Dendritic cell treated with granulocyte-macrophage colony-stimulating factor and Interleukin-4, amounts not matched to agents 40 ng/mL and 50 ng/mL, for 4 days (primary cell): ENCODE data around the gene PRKCH.
"Not testable (repeated sequence)": the region's sequence is repeated elsewhere in the genome, so short reads cannot be mapped to it uniquely, and the experiment has no call there.

ENCODE experiments used
- H3K27ac Mint-ChIP-seq: one replicate; pipeline ENCODE4 v1.8.0; 2022; ENCODE audit warnings: mild to moderate bottlenecking, mixed read lengths
- H3K27me3 Mint-ChIP-seq: one replicate; pipeline ENCODE4 v1.8.0; 2022; ENCODE audit warnings: mild to moderate bottlenecking, mixed read lengths
- H3K36me3 Mint-ChIP-seq: one replicate; pipeline ENCODE4 v1.8.0; 2022; ENCODE audit warnings: low read depth, mixed read lengths
- H3K4me1 Mint-ChIP-seq: one replicate; pipeline ENCODE4 v1.8.0; 2022; ENCODE audit warnings: low read depth, mixed read lengths
- H3K4me3 Mint-ChIP-seq: one replicate; pipeline ENCODE4 v1.8.0; 2022; ENCODE audit warnings: mild to moderate bottlenecking, moderate library complexity, mixed read lengths
- H3K9me3 Mint-ChIP-seq: one replicate; pipeline ENCODE4 v1.8.0; 2022; ENCODE audit warnings: mixed read lengths
- intact Hi-C: fragments of 100-400 bp; cut with micrococcal nuclease; formaldehyde crosslinking; loops from one replicate; pipeline ENCODE4 v1.15.0; 2022

The PRKCH gene

GRCh38 chr14:61290701-61291100, 30.7 kb upstream of the PRKCH start:
- no peaks in the 10 kb centered on the region for H3K4me1 Mint-ChIP-seq
- peaks cover 2% of the 10 kb centered on the region for H3K27me3 Mint-ChIP-seq
- H3K27ac Mint-ChIP-seq, result no peak overlapping the region
- no peaks in the 10 kb centered on the region for H3K36me3 Mint-ChIP-seq
- intact Hi-C loops, result loop anchor here (10.0 kb wide), 1 partner anchor 834 kb away; no protein-coding TSS in a partner anchor
- no peak overlapping the region for H3K4me3 Mint-ChIP-seq
- H3K9me3 Mint-ChIP-seq, result no peaks in the 10 kb centered on the region

- Mint-ChIP-seq H3K9me3 (no peaks in the 10 kb centered on the region), H3K4me1 (no peaks in the 10 kb centered on the region), H3K27me3 (no peaks in the 10 kb centered on the region), H3K36me3 (no peaks in the 10 kb centered on the region), H3K4me3 (no peak overlapping the region), H3K27ac (no peak overlapping the region)
- intact Hi-C loops, result loop anchor here (10.0 kb wide), 1 partner anchor 829 kb away; no protein-coding TSS in a partner anchor
Measured at GRCh38 chr14:61296151-61296550, 25.2 kb upstream of the PRKCH start.

- H3K27me3 Mint-ChIP-seq, result no peaks in the 10 kb centered on the region
- intact Hi-C loops, result loop anchor here (1.0 to 10.0 kb wide), 3 partner anchors 159 to 828 kb away; no protein-coding TSS in a partner anchor
- H3K4me3 Mint-ChIP-seq, result no peak overlapping the region
- no peaks in the 10 kb centered on the region for H3K9me3 Mint-ChIP-seq
- H3K4me1 Mint-ChIP-seq, result no peaks in the 10 kb centered on the region
- H3K36me3 Mint-ChIP-seq, result no peaks in the 10 kb centered on the region
- no peak overlapping the region for H3K27ac Mint-ChIP-seq
Measured at GRCh38 chr14:61296719-61297502, 24.5 kb upstream of the PRKCH start.

- no peak overlapping the region for H3K27ac Mint-ChIP-seq
Measured at GRCh38 chr14:61297581-61297980, 23.8 kb upstream of the PRKCH start.

GRCh38 chr14:61298824-61299223, 22.6 kb upstream of the PRKCH start:
- Mint-ChIP-seq H3K4me3 (no peak overlapping the region), H3K4me1 (no peaks in the 10 kb centered on the region), H3K27ac (no peak overlapping the region), H3K27me3 (no peaks in the 10 kb centered on the region), H3K9me3 (no peaks in the 10 kb centered on the region), H3K36me3 (no peaks in the 10 kb centered on the region)
- intact Hi-C loops, result loop anchor here (10.0 kb wide), 1 partner anchor 826 kb away; no protein-coding TSS in a partner anchor

More at GRCh38 chr14:61297581-61297980, 23.8 kb upstream of the PRKCH start:
- no peak overlapping the region for H3K4me3 Mint-ChIP-seq
- intact Hi-C loops, result loop anchor here (1.0 to 10.0 kb wide), 3 partner anchors 159 to 827 kb away; no protein-coding TSS in a partner anchor
- no peaks in the 10 kb centered on the region for H3K4me1 Mint-ChIP-seq
- no peaks in the 10 kb centered on the region for H3K9me3 Mint-ChIP-seq
- H3K36me3 Mint-ChIP-seq, result no peaks in the 10 kb centered on the region
- H3K27me3 Mint-ChIP-seq, result no peaks in the 10 kb centered on the region

GRCh38 chr14:61300209-61300608, 21.2 kb upstream of the PRKCH start:
- no peaks in the 10 kb centered on the region for H3K27me3 Mint-ChIP-seq

GRCh38 chr14:61300754-61301153, 20.6 kb upstream of the PRKCH start:
- Mint-ChIP-seq H3K4me1 (no peaks in the 10 kb centered on the region), H3K4me3 (no peak overlapping the region), H3K27me3 (no peaks in the 10 kb centered on the region), H3K27ac (no peak overlapping the region), H3K9me3 (no peaks in the 10 kb centered on the region), H3K36me3 (no peaks in the 10 kb centered on the region)
- intact Hi-C loops, result loop anchor here (5.0 kb wide), 1 partner anchor 142 kb away; no protein-coding TSS in a partner anchor

More at GRCh38 chr14:61300209-61300608, 21.2 kb upstream of the PRKCH start:
- no peaks in the 10 kb centered on the region for H3K9me3 Mint-ChIP-seq
- H3K36me3 Mint-ChIP-seq, result no peaks in the 10 kb centered on the region
- no peak overlapping the region for H3K27ac Mint-ChIP-seq
- H3K4me3 Mint-ChIP-seq, result no peak overlapping the region
- H3K4me1 Mint-ChIP-seq, result no peaks in the 10 kb centered on the region
- intact Hi-C loops, result loop anchor here (5.0 kb wide), 1 partner anchor 142 kb away; no protein-coding TSS in a partner anchor

- peaks cover 9% of the 10 kb centered on the region for H3K9me3 Mint-ChIP-seq
- no peaks in the 10 kb centered on the region for H3K36me3 Mint-ChIP-seq
- no peak overlapping the region for H3K4me3 Mint-ChIP-seq
- H3K4me1 Mint-ChIP-seq, result no peaks in the 10 kb centered on the region
- intact Hi-C loops, result loop anchor here (5.0 kb wide), 1 partner anchor 138 kb away; no protein-coding TSS in a partner anchor
- H3K27ac Mint-ChIP-seq, result no peak overlapping the region
- no peaks in the 10 kb centered on the region for H3K27me3 Mint-ChIP-seq
Measured at GRCh38 chr14:61304688-61305087, 16.7 kb upstream of the PRKCH start.

- H3K27ac Mint-ChIP-seq, result no peak overlapping the region
- no peaks in the 10 kb centered on the region for H3K4me1 Mint-ChIP-seq
- intact Hi-C loops, result no loop called here
- peaks cover 7% of the 10 kb centered on the region for H3K36me3 Mint-ChIP-seq
- no peaks in the 10 kb centered on the region for H3K27me3 Mint-ChIP-seq
- peaks cover 29% of the 10 kb centered on the region for H3K9me3 Mint-ChIP-seq
- H3K4me3 Mint-ChIP-seq, result no peak overlapping the region
Measured at GRCh38 chr14:61308198-61308597, 13.2 kb upstream of the PRKCH start.

- H3K4me1 Mint-ChIP-seq, H3K27ac Mint-ChIP-seq, intact Hi-C loops, H3K36me3 Mint-ChIP-seq, H3K27me3 Mint-ChIP-seq, H3K4me3 Mint-ChIP-seq: not testable (repeated sequence)
- peaks cover 29% of the 10 kb centered on the region for H3K9me3 Mint-ChIP-seq
Measured at GRCh38 chr14:61308701-61309100, 12.7 kb upstream of the PRKCH start.

- no peak overlapping the region for H3K4me3 Mint-ChIP-seq
- H3K27me3 Mint-ChIP-seq, result no peaks in the 10 kb centered on the region
- no peaks in the 10 kb centered on the region for H3K4me1 Mint-ChIP-seq
- intact Hi-C loops, result no loop called here
- peaks cover 14% of the 10 kb centered on the region for H3K9me3 Mint-ChIP-seq
- no peak overlapping the region for H3K27ac Mint-ChIP-seq
- peaks cover 1% of the 10 kb centered on the region for H3K36me3 Mint-ChIP-seq
Measured at GRCh38 chr14:61315313-61315712, 6.1 kb upstream of the PRKCH start.

- Mint-ChIP-seq H3K4me3 (no peak overlapping the region), H3K36me3 (no peaks in the 10 kb centered on the region), H3K4me1 (peaks cover 13% of the 10 kb centered on the region), H3K27ac (no peak overlapping the region), H3K9me3 (no peaks in the 10 kb centered on the region), H3K27me3 (peaks cover 23% of the 10 kb centered on the region)
- intact Hi-C loops, result no loop called here
Measured at GRCh38 chr14:61319086-61319485, 2.3 kb upstream of the PRKCH start.

- H3K27me3 Mint-ChIP-seq, result peaks cover 23% of the 10 kb centered on the region
- peaks cover 13% of the 10 kb centered on the region for H3K4me1 Mint-ChIP-seq
- H3K36me3 Mint-ChIP-seq, result no peaks in the 10 kb centered on the region
- no peak overlapping the region for H3K27ac Mint-ChIP-seq
- no peaks in the 10 kb centered on the region for H3K9me3 Mint-ChIP-seq
- intact Hi-C loops, result no loop called here
- no peak overlapping the region for H3K4me3 Mint-ChIP-seq
Measured at GRCh38 chr14:61319706-61320105, 1.7 kb upstream of the PRKCH start.

- Mint-ChIP-seq H3K27me3 (peaks cover 23% of the 10 kb centered on the region), H3K4me1 (peaks cover 13% of the 10 kb centered on the region)
- intact Hi-C loops, H3K4me3 Mint-ChIP-seq, H3K36me3 Mint-ChIP-seq, H3K9me3 Mint-ChIP-seq, H3K27ac Mint-ChIP-seq: not testable (repeated sequence)
Measured at GRCh38 chr14:61320170-61320569, 1.2 kb upstream of the PRKCH start.
